ENCODE data around the gene GLI1.

GRCh38 chr12:57476993-57477709, 17.6 kb downstream of the GLI1 start:
- TF ChIP-seq CTCF (IDR thresholded peaks at IDR 0.05 in 8 of 11, conservative IDR thresholded peaks at IDR 0.05 in 3 of 11) (no peak), POLR2AphosphoS5 (IDR thresholded peaks at IDR 0.05) (peak in 1 of 3 donors; percentile 19), POLR2A (IDR thresholded peaks at IDR 0.05) (no peak)
